GM12892 (cell line): ENCODE data around the gene NME9.

Source experiments
- POLR2A ChIP-seq: IDR thresholded peaks from 2 replicates; pipeline ENCODE4 v1.6.1; 2011; ENCODE audit warnings: low read depth, low read length, control low read depth
- POLR2AphosphoS5 ChIP-seq: IDR thresholded peaks from 2 replicates; pipeline ENCODE4 v1.6.1; 2011; ENCODE audit warnings: low read depth, low read length, control low read depth

GRCh38 chr3:138377804-138378203 is 48.2 kb upstream of the NME9 start:
- TF ChIP-seq POLR2A (no peak), POLR2AphosphoS5 (no peak)
